Liver (tissue), 9 donors: ENCODE measurements around the gene SERINC5. TPM values are rescaled to one million over a fixed set of nuclear protein-coding genes. Genes with fewer than 3 reads are reported as not detected.

ENCODE experiments used
- DNase-seq: peaks from one replicate; pipeline ENCODE4 v3.0.0-alpha.2; 2017; ENCODE audit warnings: low spot score
- H3K27ac ChIP-seq, 2 donors: one replicate each; pipeline ENCODE4 v1.7.0; 2013; ENCODE audit warnings: inconsistent platforms in 2 of 2, low read length in 2 of 2, control low read depth in 1 of 2, low read depth in 1 of 2, mild to moderate bottlenecking in 1 of 2
- H3K27me3 ChIP-seq, 4 donors: one replicate each; pipeline versions ENCODE4 v1.6.1 to v1.7.0; 2013; ENCODE audit warnings: low read length in 3 of 4, inconsistent platforms in 1 of 4, mild to moderate bottlenecking in 1 of 4, moderate library complexity in 1 of 4; ENCODE audit not compliant: control insufficient read depth in 4 of 4, insufficient read depth in 4 of 4
- H3K36me3 ChIP-seq, 4 donors: one replicate each; pipeline versions ENCODE4 v1.6.1 to v1.7.0; 2013; ENCODE audit warnings: low read length in 3 of 4, mild to moderate bottlenecking in 3 of 4, low read depth in 1 of 4, moderate library complexity in 1 of 4; ENCODE audit not compliant: control insufficient read depth in 4 of 4, insufficient read depth in 3 of 4
- H3K4me1 ChIP-seq, 4 donors: one replicate each; pipeline versions ENCODE4 v1.6.1 to v1.7.0; 2013; ENCODE audit warnings: low read length in 3 of 4, mild to moderate bottlenecking in 3 of 4, moderate library complexity in 1 of 4; ENCODE audit not compliant: control insufficient read depth in 4 of 4, insufficient read depth in 4 of 4
- H3K4me3 ChIP-seq, 3 donors: one replicate each; pipeline versions ENCODE4 v1.6.1 to v1.7.0; 2013; ENCODE audit warnings: low read length in 3 of 3, control low read depth in 1 of 3, low read depth in 1 of 3, mild to moderate bottlenecking in 1 of 3
- H3K9ac ChIP-seq, 2 donors: one replicate each; pipeline ENCODE4 v1.7.0; 2013; ENCODE audit warnings: low read length in 2 of 2, mild to moderate bottlenecking in 2 of 2, moderate library complexity in 2 of 2, control low read depth in 1 of 2, low read depth in 1 of 2
- H3K9me3 ChIP-seq, 4 donors: one replicate each; pipeline versions ENCODE4 v1.6.1 to v1.7.0; 2013; ENCODE audit warnings: low read length in 3 of 4; ENCODE audit not compliant: control insufficient read depth in 4 of 4
- ATF3 ChIP-seq: IDR thresholded peaks from 2 replicates; pipeline ENCODE4 v1.6.1; 2016; ENCODE audit warnings: antibody characterized with exemption
- CTCF ChIP-seq: fragments of 150-350 bp; IDR thresholded peaks from 2 replicates; pipeline ENCODE4 v1.5.1; 2017; ENCODE audit warnings: improper control_type of control experiment, low read depth, low read length; ENCODE audit not compliant: missing input control
- EGR1 ChIP-seq, 2 donors: IDR thresholded peaks; 2 replicates each; pipeline ENCODE4 v1.6.1; 2016 to 2018; ENCODE audit warnings: antibody characterized with exemption in 2 of 2, low read depth in 2 of 2
- FOXA1 ChIP-seq: IDR thresholded peaks from 2 replicates; pipeline ENCODE4 v1.6.1; 2016; ENCODE audit warnings: antibody characterized with exemption
- FOXA2 ChIP-seq: IDR thresholded peaks from 2 replicates; pipeline ENCODE4 v1.6.1; 2016; ENCODE audit warnings: antibody characterized with exemption
- GABPA ChIP-seq, 2 donors: IDR thresholded peaks in 1 of 2; conservative IDR thresholded peaks in 1 of 2; 2 replicates each; pipeline ENCODE4 v1.6.1; 2016; ENCODE audit warnings: antibody characterized with exemption in 2 of 2, mild to moderate bottlenecking in 1 of 2, moderate library complexity in 1 of 2
- HNF4A ChIP-seq, 2 donors: conservative IDR thresholded peaks; 2 replicates each; pipeline ENCODE4 v1.6.1; 2016; ENCODE audit warnings: antibody characterized with exemption in 2 of 2, mild to moderate bottlenecking in 2 of 2
- HNF4G ChIP-seq: IDR thresholded peaks from 2 replicates; pipeline ENCODE4 v1.6.1; 2016; ENCODE audit warnings: antibody characterized with exemption
- JUND ChIP-seq, 2 donors: IDR thresholded peaks; 2 replicates each; pipeline ENCODE4 v1.6.1; 2016; ENCODE audit warnings: antibody characterized with exemption in 2 of 2
- MAX ChIP-seq: IDR thresholded peaks from 2 replicates; pipeline ENCODE4 v1.6.1; 2016; ENCODE audit warnings: antibody characterized with exemption
- NR2F2 ChIP-seq: IDR thresholded peaks from 2 replicates; pipeline ENCODE4 v1.6.1; 2016; ENCODE audit warnings: antibody characterized with exemption
- RAD21 ChIP-seq, 2 donors: IDR thresholded peaks; 2 replicates each; pipeline ENCODE4 v1.6.1; 2016; ENCODE audit warnings: antibody characterized with exemption in 2 of 2, mild to moderate bottlenecking in 2 of 2
- REST ChIP-seq: IDR thresholded peaks from 2 replicates; pipeline ENCODE4 v1.6.1; 2016; ENCODE audit warnings: antibody characterized with exemption, mild to moderate bottlenecking
- RXRA ChIP-seq, 2 donors: IDR thresholded peaks; 2 replicates each; pipeline ENCODE4 v1.6.1; 2017 to 2018; ENCODE audit warnings: antibody characterized with exemption in 2 of 2, mild to moderate bottlenecking in 1 of 2
- SP1 ChIP-seq: IDR thresholded peaks from 2 replicates; pipeline ENCODE4 v1.6.1; 2018; ENCODE audit warnings: antibody characterized with exemption, mild to moderate bottlenecking
- TAF1 ChIP-seq: conservative IDR thresholded peaks from 2 replicates; pipeline ENCODE4 v1.6.1; 2016; ENCODE audit warnings: antibody characterized with exemption, mild to moderate bottlenecking
- YY1 ChIP-seq: IDR thresholded peaks from 2 replicates; pipeline ENCODE4 v1.6.1; 2016; ENCODE audit warnings: antibody characterized with exemption, mild to moderate bottlenecking
- ZBTB33 ChIP-seq: IDR thresholded peaks from 2 replicates; pipeline ENCODE4 v1.6.1; 2016; ENCODE audit warnings: antibody characterized with exemption
- WGBS: extraction: QIAGEN DNeasy Blood & Tissue Kit; methylation state at CpG from one replicate; pipeline ENCODE4 v1.1.7; 2013; 5-methylcytosine and 5-hydroxymethylcytosine counted together
- polyA plus RNA-seq, 2 donors: library from polyadenylated mRNA; stranded (reverse) in 1 of 2; unstranded in 1 of 2; fragments of 200-250 nt in 1 of 2; fragments of >200 nt in 1 of 2; fragmentation: Nextera tagmentation in 1 of 2; extraction: Ambion mirVana in 1 of 2; gene quantifications; one replicate each; pipeline versions ENCODE4 v1.2.1 to v1.2.3, GENCODE V29; 2013 to 2015
- total RNA-seq, 2 donors: library from RNA; depleted of rRNA; stranded (reverse); fragments of >200 nt; gene quantifications; one replicate each; pipeline ENCODE4 v1.2.3, GENCODE V29; 2014
- donor health status: healthy.
- donor health status: healthy.
- donor health status: healthy.
- donor health status: healthy.
- donor health status: healthy.

Gene SERINC5
- total and polyA plus RNA-seq, 4 donors = 22.2 to 82.3 (median 32.0) TPM

GRCh38 chr5:80238097-80238496 lies 17.8 kb downstream of the SERINC5 start:
- Histone ChIP-seq H3K4me3 (no peak overlapping the region), H3K27ac (no peak overlapping the region), H3K9ac (no peak overlapping the region), H3K9me3 (peaks cover 0 to 3% (median 0%) of the 10 kb centered on the region in 4 donors), H3K4me1 (peaks cover 12 to 21% (median 17%) of the 10 kb centered on the region in 4 donors), H3K27me3 (no peaks in the 10 kb centered on the region), H3K36me3 (peaks cover 0 to 3% (median 3%) of the 10 kb centered on the region in 4 donors)
- WGBS = 74% methylated on average over 7 of the region's 7 CpGs
- no peak for DNase-seq
- no peak for TF ChIP-seq FOXA1
- no peak for TF ChIP-seq SP1
- TF ChIP-seq ATF3 = no peak
- no peak for TF ChIP-seq GABPA (IDR thresholded peaks at IDR 0.05 in 1 of 2, conservative IDR thresholded peaks at IDR 0.05 in 1 of 2)
- TF ChIP-seq EGR1 (IDR thresholded peaks at IDR 0.05; ENCODE audit: low read depth in 2 of 2) = no peak
- TF ChIP-seq RAD21 (IDR thresholded peaks at IDR 0.05) = no peak
- TF ChIP-seq YY1 = no peak
- no peak for TF ChIP-seq NR2F2
- no peak for TF ChIP-seq REST
- TF ChIP-seq ZBTB33 = no peak
- no peak for TF ChIP-seq MAX
- no peak for TF ChIP-seq HNF4A (conservative IDR thresholded peaks at IDR 0.05)
- TF ChIP-seq HNF4G = no peak
- no peak for TF ChIP-seq TAF1
- no peak for TF ChIP-seq JUND (IDR thresholded peaks at IDR 0.05)
- no peak for TF ChIP-seq FOXA2
- TF ChIP-seq CTCF = no peak
- no peak for TF ChIP-seq RXRA (IDR thresholded peaks at IDR 0.05)
